HL-60 (cell line): ENCODE measurements around the gene PPP2R5C.

Experiments
- POLR2AphosphoS5 ChIP-seq: IDR thresholded peaks from 2 replicates; pipeline ENCODE4 v1.6.1; 2012; ENCODE audit warnings: low read depth
- TF ChIP-seq, protein P1 (sequence below): IDR thresholded peaks from one replicate; pipeline ENCODE4 v1.5.1; 2011; ENCODE audit warnings: low read length, control low read depth, inconsistent platforms; ENCODE audit not compliant: insufficient read depth
- TF ChIP-seq, protein P2 (sequence below): IDR thresholded peaks from 2 replicates; pipeline ENCODE4 v1.6.1; 2012; ENCODE audit warnings: low read depth; ENCODE audit not compliant: insufficient replicate concordance

DNA sequence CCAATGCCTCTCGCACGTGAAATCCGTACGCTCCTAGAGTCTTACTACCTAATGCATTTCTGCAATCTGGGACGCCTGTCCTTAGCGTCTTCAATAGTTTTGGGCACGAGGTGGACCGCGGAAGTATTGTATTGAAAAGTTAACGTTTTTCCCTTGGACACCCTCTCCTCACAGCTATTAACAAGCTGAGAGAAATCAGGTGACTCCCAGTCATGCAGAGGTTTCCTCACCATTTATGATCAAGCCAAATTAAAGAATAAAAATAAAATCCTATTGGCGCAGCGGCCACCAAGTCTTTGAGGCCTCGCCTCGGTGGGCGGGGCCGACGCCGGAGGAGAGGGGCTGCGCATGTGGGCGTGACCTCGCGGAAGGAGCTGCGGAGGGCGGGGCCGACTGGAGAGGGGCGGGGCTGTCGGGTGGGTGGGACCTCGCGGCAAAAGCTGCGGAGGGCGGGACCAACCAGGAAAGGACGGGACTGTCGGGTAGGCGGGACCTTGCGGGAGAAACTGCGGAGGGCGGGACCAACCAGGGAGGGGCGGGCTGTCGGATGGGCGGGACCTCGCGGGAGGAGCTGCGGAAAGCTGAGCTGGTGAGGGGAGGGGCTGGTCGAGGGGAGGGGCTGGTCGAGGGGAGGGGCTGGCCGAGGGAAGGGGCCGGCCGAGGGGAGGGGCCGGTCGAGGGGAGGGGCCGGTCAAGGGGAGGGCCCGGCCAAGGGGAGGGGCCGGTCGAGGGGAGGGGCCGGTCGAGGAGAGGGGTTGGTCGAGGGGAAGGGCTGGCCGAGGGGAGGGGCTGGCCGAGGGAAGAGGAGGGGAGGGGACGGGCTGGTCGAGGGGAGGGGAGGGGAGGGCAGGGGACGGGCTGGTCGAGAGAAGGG is 1.1 kb upstream of the PPP2R5C start:
- TF ChIP-seq, protein P1, sequence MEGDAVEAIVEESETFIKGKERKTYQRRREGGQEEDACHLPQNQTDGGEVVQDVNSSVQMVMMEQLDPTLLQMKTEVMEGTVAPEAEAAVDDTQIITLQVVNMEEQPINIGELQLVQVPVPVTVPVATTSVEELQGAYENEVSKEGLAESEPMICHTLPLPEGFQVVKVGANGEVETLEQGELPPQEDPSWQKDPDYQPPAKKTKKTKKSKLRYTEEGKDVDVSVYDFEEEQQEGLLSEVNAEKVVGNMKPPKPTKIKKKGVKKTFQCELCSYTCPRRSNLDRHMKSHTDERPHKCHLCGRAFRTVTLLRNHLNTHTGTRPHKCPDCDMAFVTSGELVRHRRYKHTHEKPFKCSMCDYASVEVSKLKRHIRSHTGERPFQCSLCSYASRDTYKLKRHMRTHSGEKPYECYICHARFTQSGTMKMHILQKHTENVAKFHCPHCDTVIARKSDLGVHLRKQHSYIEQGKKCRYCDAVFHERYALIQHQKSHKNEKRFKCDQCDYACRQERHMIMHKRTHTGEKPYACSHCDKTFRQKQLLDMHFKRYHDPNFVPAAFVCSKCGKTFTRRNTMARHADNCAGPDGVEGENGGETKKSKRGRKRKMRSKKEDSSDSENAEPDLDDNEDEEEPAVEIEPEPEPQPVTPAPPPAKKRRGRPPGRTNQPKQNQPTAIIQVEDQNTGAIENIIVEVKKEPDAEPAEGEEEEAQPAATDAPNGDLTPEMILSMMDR: no peak
- TF ChIP-seq, protein P2, sequence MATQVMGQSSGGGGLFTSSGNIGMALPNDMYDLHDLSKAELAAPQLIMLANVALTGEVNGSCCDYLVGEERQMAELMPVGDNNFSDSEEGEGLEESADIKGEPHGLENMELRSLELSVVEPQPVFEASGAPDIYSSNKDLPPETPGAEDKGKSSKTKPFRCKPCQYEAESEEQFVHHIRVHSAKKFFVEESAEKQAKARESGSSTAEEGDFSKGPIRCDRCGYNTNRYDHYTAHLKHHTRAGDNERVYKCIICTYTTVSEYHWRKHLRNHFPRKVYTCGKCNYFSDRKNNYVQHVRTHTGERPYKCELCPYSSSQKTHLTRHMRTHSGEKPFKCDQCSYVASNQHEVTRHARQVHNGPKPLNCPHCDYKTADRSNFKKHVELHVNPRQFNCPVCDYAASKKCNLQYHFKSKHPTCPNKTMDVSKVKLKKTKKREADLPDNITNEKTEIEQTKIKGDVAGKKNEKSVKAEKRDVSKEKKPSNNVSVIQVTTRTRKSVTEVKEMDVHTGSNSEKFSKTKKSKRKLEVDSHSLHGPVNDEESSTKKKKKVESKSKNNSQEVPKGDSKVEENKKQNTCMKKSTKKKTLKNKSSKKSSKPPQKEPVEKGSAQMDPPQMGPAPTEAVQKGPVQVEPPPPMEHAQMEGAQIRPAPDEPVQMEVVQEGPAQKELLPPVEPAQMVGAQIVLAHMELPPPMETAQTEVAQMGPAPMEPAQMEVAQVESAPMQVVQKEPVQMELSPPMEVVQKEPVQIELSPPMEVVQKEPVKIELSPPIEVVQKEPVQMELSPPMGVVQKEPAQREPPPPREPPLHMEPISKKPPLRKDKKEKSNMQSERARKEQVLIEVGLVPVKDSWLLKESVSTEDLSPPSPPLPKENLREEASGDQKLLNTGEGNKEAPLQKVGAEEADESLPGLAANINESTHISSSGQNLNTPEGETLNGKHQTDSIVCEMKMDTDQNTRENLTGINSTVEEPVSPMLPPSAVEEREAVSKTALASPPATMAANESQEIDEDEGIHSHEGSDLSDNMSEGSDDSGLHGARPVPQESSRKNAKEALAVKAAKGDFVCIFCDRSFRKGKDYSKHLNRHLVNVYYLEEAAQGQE: no peak
- no peak for TF ChIP-seq POLR2AphosphoS5
